HCT116 (cell line): ENCODE data around the gene SHANK3. TPM values are rescaled to one million over a fixed set of nuclear protein-coding genes. Genes with fewer than 3 reads are reported as not detected.

Experiments
- ATAC-seq: fragments of 200-7000 bp; cut with Tn5 transposase; 2 replicates; pipeline ENCODE4 v1.9.1; 2020; ENCODE audit warnings: mild to moderate bottlenecking, moderate library complexity
- BruUV-seq: library from RNA; stranded (reverse); fragments of 400-500 nt; replicated peaks from 2 replicates; lab custom pipeline; 2021; lab: Mats Ljungman, UMichigan
- CTCF ChIA-PET: fragments of 300-600 bp; sonication (Branson Sonifier 250); formaldehyde crosslinking; loops from one replicate; lab custom pipeline; 2021; ENCODE audit warnings: antibody characterized with exemption; lab: Charles Lee
- POLR2A ChIA-PET: fragments of 300-600, 350-600 bp; sonication (Branson Sonifier 250); formaldehyde crosslinking; loops from one replicate; lab custom pipeline; 2021; ENCODE audit warnings: antibody characterized with exemption; lab: Charles Lee
- RAD21 ChIA-PET, 2 experiments: fragments of 300-600 bp; sonication (Branson Sonifier 250); formaldehyde crosslinking; loops; one replicate each; lab custom pipeline; 2023; ENCODE audit warnings: low total read pairs in 2 of 2; ENCODE audit not compliant: uncharacterized antibody in 2 of 2, unreplicated experiment in 2 of 2, low non-redundant PET in 1 of 2; lab: Charles Lee
- DNase-seq: peaks from one replicate; pipeline ENCODE4 v3.0.0-alpha.2; 2010; ENCODE audit warnings: low read depth, low spot score
- H2AFZ ChIP-seq: fragments of 200-600 bp; shearing (Covaris generic), sonication (generic); 2 replicates; pipeline ENCODE4 v1.6.1; 2017; ENCODE audit warnings: low read depth, mixed run types, mixed read lengths, antibody characterized with exemption, low read length; ENCODE audit not compliant: poor library complexity, severe bottlenecking
- H3K27ac ChIP-seq: 2 replicates; pipeline ENCODE4 v1.5.1; 2012; ENCODE audit warnings: low read depth, low read length
- H3K27me3 ChIP-seq: fragments of 200-600 bp; sonication (generic); 2 replicates; pipeline ENCODE4 v1.6.1; 2016; ENCODE audit warnings: mixed run types, low read length, mixed read lengths; ENCODE audit not compliant: insufficient read depth
- H3K36me3 ChIP-seq, 2 experiments: fragments of 200-500 bp in 1 of 2; fragments of 200-600 bp in 1 of 2; sonication (Bioruptor generic) in 1 of 2; sonication (generic) in 1 of 2; 2 replicates each; pipeline versions ENCODE4 v1.5.1 to v1.6.1; 2014 to 2016; ENCODE audit warnings: low read length in 2 of 2, inconsistent platforms in 1 of 2, mixed read lengths in 1 of 2, mixed run types in 1 of 2; ENCODE audit not compliant: insufficient read depth in 2 of 2, control insufficient read depth in 1 of 2
- H3K4me1 ChIP-seq, 2 experiments: fragments of 200-600 bp in 1 of 2; sonication (generic) in 1 of 2; 2 replicates each; pipeline versions ENCODE4 v1.5.1 to v1.6.1; 2012 to 2017; ENCODE audit warnings: low read length in 2 of 2, inconsistent platforms in 1 of 2, mild to moderate bottlenecking in 1 of 2, mixed read lengths in 1 of 2, mixed run types in 1 of 2, moderate library complexity in 1 of 2; ENCODE audit not compliant: insufficient read depth in 2 of 2, control insufficient read depth in 1 of 2
- H3K4me2 ChIP-seq: fragments of 200-600 bp; sonication (generic); 2 replicates; pipeline ENCODE4 v1.6.1; 2017; ENCODE audit warnings: mixed run types, low read length, mixed read lengths
- H3K4me3 ChIP-seq, 2 experiments: fragments of 200-600 bp in 1 of 2; sonication (generic) in 1 of 2; replicated peaks in 1 of 2; 2 replicates each; pipeline ENCODE4 v1.5.1; 2011 to 2016; ENCODE audit warnings: low read length in 2 of 2, control low read depth in 1 of 2, low read depth in 1 of 2, mild to moderate bottlenecking in 1 of 2, mixed read lengths in 1 of 2, mixed run types in 1 of 2
- H3K79me2 ChIP-seq: fragments of 200-600 bp; sonication (generic); 2 replicates; pipeline ENCODE4 v1.6.1; 2017; ENCODE audit warnings: mild to moderate bottlenecking, mixed run types, low read length, moderate library complexity, mixed read lengths; ENCODE audit not compliant: insufficient read depth
- H3K9ac ChIP-seq: fragments of 200-600 bp; sonication (generic); 2 replicates; pipeline ENCODE4 v1.6.1; 2016; ENCODE audit warnings: low read length, mixed read lengths
- H3K9me2 ChIP-seq: fragments of 200-600 bp; sonication (generic), shearing (Covaris generic); 2 replicates; pipeline ENCODE4 v1.6.1; 2017; ENCODE audit warnings: mixed run types, mild to moderate bottlenecking, moderate library complexity; ENCODE audit not compliant: insufficient read depth
- H3K9me3 ChIP-seq, 2 experiments: fragments of 200-500 bp in 1 of 2; fragments of 200-600 bp in 1 of 2; sonication (Bioruptor generic) in 1 of 2; sonication (generic) in 1 of 2; 2 replicates each; pipeline ENCODE4 v1.6.1; 2014 to 2017; ENCODE audit warnings: low read length in 2 of 2, mixed read lengths in 2 of 2, inconsistent platforms in 1 of 2, low read depth in 1 of 2, mild to moderate bottlenecking in 1 of 2, mixed run types in 1 of 2, moderate library complexity in 1 of 2; ENCODE audit not compliant: control insufficient read depth in 1 of 2, insufficient read depth in 1 of 2
- H4K20me1 ChIP-seq: fragments of 200-600 bp; sonication (generic), shearing (Covaris generic); 2 replicates; pipeline ENCODE4 v1.6.1; 2017; ENCODE audit warnings: mixed run types, mild to moderate bottlenecking, moderate library complexity; ENCODE audit not compliant: insufficient read depth
- ELF1 ChIP-seq: IDR thresholded peaks from 2 replicates; pipeline ENCODE4 v1.6.1; 2012; ENCODE audit warnings: low read depth, borderline replicate concordance
- EZH2 ChIP-seq: fragments of 200-600 bp; sonication (generic); IDR thresholded peaks from 2 replicates; pipeline ENCODE4 v1.6.1; 2017; ENCODE audit warnings: antibody characterized with exemption, mixed run types
- EZH2phosphoT487 ChIP-seq: fragments of 200-600 bp; IDR thresholded peaks from 2 replicates; pipeline ENCODE4 v1.6.1; 2018; ENCODE audit warnings: antibody characterized with exemption, borderline replicate concordance
- FOSL1 ChIP-seq: IDR thresholded peaks from 2 replicates; pipeline ENCODE4 v1.6.1; 2012; ENCODE audit warnings: low read depth
- MAX ChIP-seq: IDR thresholded peaks from 2 replicates; pipeline ENCODE4 v1.6.1; 2012
- POLR2A ChIP-seq: IDR thresholded peaks from 2 replicates; pipeline ENCODE4 v1.7.0; 2011; ENCODE audit warnings: borderline replicate concordance; ENCODE audit not compliant: insufficient read depth, insufficient read length; ENCODE audit errors: extremely low read depth
- POLR2AphosphoS5 ChIP-seq: IDR thresholded peaks from 2 replicates; pipeline ENCODE4 v1.6.1; 2011; ENCODE audit warnings: mild to moderate bottlenecking, low read depth, low read length, moderate library complexity
- SP1 ChIP-seq: IDR thresholded peaks from 2 replicates; pipeline ENCODE4 v1.6.1; 2012; ENCODE audit warnings: low read depth
- YY1 ChIP-seq: IDR thresholded peaks from 2 replicates; pipeline ENCODE4 v1.6.1; 2011; ENCODE audit warnings: low read length, low read depth, moderate library complexity, mild to moderate bottlenecking; ENCODE audit not compliant: insufficient replicate concordance; ENCODE audit errors: extremely low read depth
- ZFX ChIP-seq: fragments of 450-650 bp; IDR thresholded peaks from 2 replicates; pipeline ENCODE4 v1.6.1; 2017
- intact Hi-C: fragments of 100-400 bp; cut with micrococcal nuclease; formaldehyde crosslinking; loops from 2 replicates; pipeline ENCODE4 v1.10.0; 2022
- total RNA-seq: library from RNA; stranded (reverse); gene quantifications from one replicate; pipeline ENCODE4 v1.2.1, GENCODE V29; 2021; ENCODE audit not compliant: unreplicated experiment
- TF ChIP-seq, protein P1 (sequence below): IDR thresholded peaks from 2 replicates; pipeline ENCODE4 v1.6.1; 2012
- TF ChIP-seq, protein P2 (sequence below): IDR thresholded peaks from 2 replicates; pipeline ENCODE4 v1.6.1; 2012; ENCODE audit warnings: low read depth
- TF ChIP-seq, protein P3 (sequence below): IDR thresholded peaks from 2 replicates; pipeline ENCODE4 v1.6.1; 2011; ENCODE audit warnings: mild to moderate bottlenecking, low read length, moderate library complexity; ENCODE audit not compliant: insufficient replicate concordance; ENCODE audit errors: extremely low read depth

The SHANK3 gene
- total RNA-seq, 1 experiment from 2014 or later = 16.0 TPM

GRCh38 chr22:50696251-50696798, 23.7 kb downstream of the SHANK3 start:
- H3K4me2 ChIP-seq = no peak overlapping the region
- peaks cover 2 to 10% of the 10 kb centered on the region in 2 experiments; a peak in 1 of 4 replicates for H3K4me1 ChIP-seq
- intact Hi-C loops = no loop called here
- TF ChIP-seq POLR2A = no peak
- no peak for TF ChIP-seq EZH2phosphoT487
- no peak for TF ChIP-seq SP1
- TF ChIP-seq EZH2 = no peak
- TF ChIP-seq POLR2AphosphoS5 = no peak
- no peak for TF ChIP-seq YY1
- no peak overlapping the region for H2AFZ ChIP-seq
- H3K4me3 ChIP-seq = no peak overlapping the region
- DNase-seq (no peak), ATAC-seq (no peak)
- RAD21 ChIA-PET = no interaction called here
- CTCF ChIA-PET = no interaction called here
- H4K20me1 ChIP-seq = no peaks in the 10 kb centered on the region
- no peaks in the 10 kb centered on the region for H3K9me2 ChIP-seq
- POLR2A ChIA-PET = no interaction called here
- H3K27me3 ChIP-seq = no peaks in the 10 kb centered on the region
- H3K36me3 ChIP-seq = no peaks in the 10 kb centered on the region
- no TSS peak for BruUV-seq
- peaks cover 17% of the 10 kb centered on the region for H3K79me2 ChIP-seq
- no peaks in the 10 kb centered on the region for H3K9me3 ChIP-seq
- no peak overlapping the region for H3K9ac ChIP-seq
- no peak overlapping the region for H3K27ac ChIP-seq

- H3K4me3 ChIP-seq = peak overlapping the region; percentile 35 to 54; a peak in 3 of 4 replicates
- POLR2A ChIA-PET = no interaction called here
- H3K36me3 ChIP-seq = no peaks in the 10 kb centered on the region
- H3K4me1 ChIP-seq = peaks cover 2 to 10% of the 10 kb centered on the region in 2 experiments; a peak in 1 of 4 replicates
- CTCF ChIA-PET = no interaction called here
- BruUV-seq = no TSS peak
- no peak overlapping the region for H3K27ac ChIP-seq
- H3K9ac ChIP-seq = no peak overlapping the region
- H3K79me2 ChIP-seq = peaks cover 17% of the 10 kb centered on the region
- no peaks in the 10 kb centered on the region for H3K9me2 ChIP-seq
- DNase-seq (no peak), ATAC-seq (peak; percentile 90)
- peak overlapping the region; percentile 65 for H3K4me2 ChIP-seq
- H2AFZ ChIP-seq = no peak overlapping the region
- no peaks in the 10 kb centered on the region for H3K27me3 ChIP-seq
- H4K20me1 ChIP-seq = no peaks in the 10 kb centered on the region
- RAD21 ChIA-PET = no interaction called here
- intact Hi-C loops = no loop called here
- no peaks in the 10 kb centered on the region for H3K9me3 ChIP-seq
- TF ChIP-seq SP1 (no peak), ELF1 (no peak), EZH2 (no peak), POLR2A (no peak), ZFX (no peak), MAX (no peak), FOSL1 (no peak)
- TF ChIP-seq, protein P1, sequence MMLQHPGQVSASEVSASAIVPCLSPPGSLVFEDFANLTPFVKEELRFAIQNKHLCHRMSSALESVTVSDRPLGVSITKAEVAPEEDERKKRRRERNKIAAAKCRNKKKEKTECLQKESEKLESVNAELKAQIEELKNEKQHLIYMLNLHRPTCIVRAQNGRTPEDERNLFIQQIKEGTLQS = no peak
- TF ChIP-seq, protein P2, sequence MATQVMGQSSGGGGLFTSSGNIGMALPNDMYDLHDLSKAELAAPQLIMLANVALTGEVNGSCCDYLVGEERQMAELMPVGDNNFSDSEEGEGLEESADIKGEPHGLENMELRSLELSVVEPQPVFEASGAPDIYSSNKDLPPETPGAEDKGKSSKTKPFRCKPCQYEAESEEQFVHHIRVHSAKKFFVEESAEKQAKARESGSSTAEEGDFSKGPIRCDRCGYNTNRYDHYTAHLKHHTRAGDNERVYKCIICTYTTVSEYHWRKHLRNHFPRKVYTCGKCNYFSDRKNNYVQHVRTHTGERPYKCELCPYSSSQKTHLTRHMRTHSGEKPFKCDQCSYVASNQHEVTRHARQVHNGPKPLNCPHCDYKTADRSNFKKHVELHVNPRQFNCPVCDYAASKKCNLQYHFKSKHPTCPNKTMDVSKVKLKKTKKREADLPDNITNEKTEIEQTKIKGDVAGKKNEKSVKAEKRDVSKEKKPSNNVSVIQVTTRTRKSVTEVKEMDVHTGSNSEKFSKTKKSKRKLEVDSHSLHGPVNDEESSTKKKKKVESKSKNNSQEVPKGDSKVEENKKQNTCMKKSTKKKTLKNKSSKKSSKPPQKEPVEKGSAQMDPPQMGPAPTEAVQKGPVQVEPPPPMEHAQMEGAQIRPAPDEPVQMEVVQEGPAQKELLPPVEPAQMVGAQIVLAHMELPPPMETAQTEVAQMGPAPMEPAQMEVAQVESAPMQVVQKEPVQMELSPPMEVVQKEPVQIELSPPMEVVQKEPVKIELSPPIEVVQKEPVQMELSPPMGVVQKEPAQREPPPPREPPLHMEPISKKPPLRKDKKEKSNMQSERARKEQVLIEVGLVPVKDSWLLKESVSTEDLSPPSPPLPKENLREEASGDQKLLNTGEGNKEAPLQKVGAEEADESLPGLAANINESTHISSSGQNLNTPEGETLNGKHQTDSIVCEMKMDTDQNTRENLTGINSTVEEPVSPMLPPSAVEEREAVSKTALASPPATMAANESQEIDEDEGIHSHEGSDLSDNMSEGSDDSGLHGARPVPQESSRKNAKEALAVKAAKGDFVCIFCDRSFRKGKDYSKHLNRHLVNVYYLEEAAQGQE = no peak
- TF ChIP-seq, protein P3, sequence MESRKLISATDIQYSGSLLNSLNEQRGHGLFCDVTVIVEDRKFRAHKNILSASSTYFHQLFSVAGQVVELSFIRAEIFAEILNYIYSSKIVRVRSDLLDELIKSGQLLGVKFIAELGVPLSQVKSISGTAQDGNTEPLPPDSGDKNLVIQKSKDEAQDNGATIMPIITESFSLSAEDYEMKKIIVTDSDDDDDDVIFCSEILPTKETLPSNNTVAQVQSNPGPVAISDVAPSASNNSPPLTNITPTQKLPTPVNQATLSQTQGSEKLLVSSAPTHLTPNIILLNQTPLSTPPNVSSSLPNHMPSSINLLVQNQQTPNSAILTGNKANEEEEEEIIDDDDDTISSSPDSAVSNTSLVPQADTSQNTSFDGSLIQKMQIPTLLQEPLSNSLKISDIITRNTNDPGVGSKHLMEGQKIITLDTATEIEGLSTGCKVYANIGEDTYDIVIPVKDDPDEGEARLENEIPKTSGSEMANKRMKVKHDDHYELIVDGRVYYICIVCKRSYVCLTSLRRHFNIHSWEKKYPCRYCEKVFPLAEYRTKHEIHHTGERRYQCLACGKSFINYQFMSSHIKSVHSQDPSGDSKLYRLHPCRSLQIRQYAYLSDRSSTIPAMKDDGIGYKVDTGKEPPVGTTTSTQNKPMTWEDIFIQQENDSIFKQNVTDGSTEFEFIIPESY = no peak
Measured at GRCh38 chr22:50696799-50697561, 24.4 kb downstream of the SHANK3 start.
